ENCODE measurements around the gene DSG2. TPM values are rescaled to one million over a fixed set of nuclear protein-coding genes. Genes with fewer than 3 reads are reported as not detected.

The DSG2 gene
- total RNA-seq, 2 donors from 2014 or later = 112 to 144 TPM

DNA sequence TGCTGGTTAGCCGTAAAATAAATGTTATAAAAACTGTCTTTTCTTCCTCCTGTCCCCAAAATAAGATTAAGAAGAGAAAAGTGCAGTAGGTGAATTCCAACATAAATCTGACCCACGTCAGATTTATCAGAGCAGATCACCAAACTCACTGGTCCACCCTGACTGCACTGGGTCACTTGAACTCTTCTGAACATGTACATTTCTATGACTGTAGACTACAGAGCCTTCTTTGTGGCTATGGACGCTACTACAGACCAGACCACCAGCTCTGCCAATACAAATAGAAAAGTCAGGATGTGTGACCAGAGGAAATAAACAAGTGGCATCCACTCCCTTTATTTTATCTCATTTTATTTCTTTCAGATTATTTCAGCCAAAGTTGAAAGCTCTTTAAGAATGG lies 11.6 kb downstream of the DSG2 start:
- H3K27me3 ChIP-seq (ENCODE audit: control insufficient read depth, insufficient read depth, low read length, poor library complexity, severe bottlenecking) = no peaks in the 10 kb centered on the region
- H3K27me3 Mint-ChIP-seq (ENCODE audit: insufficient read depth) = no peaks in the 10 kb centered on the region
- H3K4me1 Mint-ChIP-seq = peaks cover 23% of the 10 kb centered on the region
- no peaks in the 10 kb centered on the region for H3K9me3 ChIP-seq (ENCODE audit: control insufficient read depth, low read length)
- H3K36me3 ChIP-seq (ENCODE audit: control insufficient read depth, insufficient read depth, low read length) = no peaks in the 10 kb centered on the region
- no peak overlapping the region for H3K4me3 ChIP-seq (ENCODE audit: low read length)
- H3K9ac ChIP-seq (ENCODE audit: extremely low read depth, low read length, poor library complexity, severe bottlenecking) = no peak overlapping the region
- TF ChIP-seq, protein P1, sequence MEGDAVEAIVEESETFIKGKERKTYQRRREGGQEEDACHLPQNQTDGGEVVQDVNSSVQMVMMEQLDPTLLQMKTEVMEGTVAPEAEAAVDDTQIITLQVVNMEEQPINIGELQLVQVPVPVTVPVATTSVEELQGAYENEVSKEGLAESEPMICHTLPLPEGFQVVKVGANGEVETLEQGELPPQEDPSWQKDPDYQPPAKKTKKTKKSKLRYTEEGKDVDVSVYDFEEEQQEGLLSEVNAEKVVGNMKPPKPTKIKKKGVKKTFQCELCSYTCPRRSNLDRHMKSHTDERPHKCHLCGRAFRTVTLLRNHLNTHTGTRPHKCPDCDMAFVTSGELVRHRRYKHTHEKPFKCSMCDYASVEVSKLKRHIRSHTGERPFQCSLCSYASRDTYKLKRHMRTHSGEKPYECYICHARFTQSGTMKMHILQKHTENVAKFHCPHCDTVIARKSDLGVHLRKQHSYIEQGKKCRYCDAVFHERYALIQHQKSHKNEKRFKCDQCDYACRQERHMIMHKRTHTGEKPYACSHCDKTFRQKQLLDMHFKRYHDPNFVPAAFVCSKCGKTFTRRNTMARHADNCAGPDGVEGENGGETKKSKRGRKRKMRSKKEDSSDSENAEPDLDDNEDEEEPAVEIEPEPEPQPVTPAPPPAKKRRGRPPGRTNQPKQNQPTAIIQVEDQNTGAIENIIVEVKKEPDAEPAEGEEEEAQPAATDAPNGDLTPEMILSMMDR (conservative IDR thresholded peaks at IDR 0.05) = no peak
- peaks cover 22% of the 10 kb centered on the region for H3K36me3 Mint-ChIP-seq (ENCODE audit: low read depth)
- peaks cover 7% of the 10 kb centered on the region for H3K9me3 Mint-ChIP-seq
- WGBS, 2 experiments (ENCODE audit: insufficient coverage in 1 of 2, insufficient read length in 1 of 2) = 100% methylated on average over 1 to 3 of the region's 3 CpGs
- H3K4me1 ChIP-seq (ENCODE audit: control insufficient read depth, insufficient read depth, low read length) = peaks cover 4% of the 10 kb centered on the region
- H3K27ac Mint-ChIP-seq = no peak overlapping the region
- H3K27ac ChIP-seq (ENCODE audit: low read depth, low read length) = no peak overlapping the region
- no peak for DNase-seq
- H3K4me3 Mint-ChIP-seq = no peak overlapping the region

GRCh38 chr18:31510319-31510718 lies 12.3 kb downstream of the DSG2 start:
- H3K9me3 Mint-ChIP-seq = peaks cover 7% of the 10 kb centered on the region
- no peaks in the 10 kb centered on the region for H3K27me3 Mint-ChIP-seq (ENCODE audit: insufficient read depth)
- Histone ChIP-seq H3K9me3 (ENCODE audit: control insufficient read depth, low read length) (no peaks in the 10 kb centered on the region), H3K4me1 (ENCODE audit: control insufficient read depth, insufficient read depth, low read length) (peaks cover 4% of the 10 kb centered on the region), H3K27me3 (ENCODE audit: control insufficient read depth, insufficient read depth, low read length, poor library complexity, severe bottlenecking) (no peaks in the 10 kb centered on the region), H3K9ac (ENCODE audit: extremely low read depth, low read length, poor library complexity, severe bottlenecking) (no peak overlapping the region), H3K27ac (ENCODE audit: low read depth, low read length) (no peak overlapping the region), H3K36me3 (ENCODE audit: control insufficient read depth, insufficient read depth, low read length) (no peaks in the 10 kb centered on the region), H3K4me3 (ENCODE audit: low read length) (no peak overlapping the region)
- TF ChIP-seq, protein P1 (conservative IDR thresholded peaks at IDR 0.05) = no peak
- no peak overlapping the region for H3K4me3 Mint-ChIP-seq
- H3K27ac Mint-ChIP-seq = no peak overlapping the region
- H3K4me1 Mint-ChIP-seq = peaks cover 23% of the 10 kb centered on the region
- H3K36me3 Mint-ChIP-seq (ENCODE audit: low read depth) = peaks cover 22% of the 10 kb centered on the region
- DNase-seq = no peak

- Histone ChIP-seq H3K9ac (ENCODE audit: extremely low read depth, low read length, poor library complexity, severe bottlenecking) (no peak overlapping the region), H3K9me3 (ENCODE audit: control insufficient read depth, low read length) (no peaks in the 10 kb centered on the region), H3K4me3 (ENCODE audit: low read length) (no peak overlapping the region), H3K27ac (ENCODE audit: low read depth, low read length) (no peak overlapping the region), H3K27me3 (ENCODE audit: control insufficient read depth, insufficient read depth, low read length, poor library complexity, severe bottlenecking) (no peaks in the 10 kb centered on the region), H3K36me3 (ENCODE audit: control insufficient read depth, insufficient read depth, low read length) (no peaks in the 10 kb centered on the region), H3K4me1 (ENCODE audit: control insufficient read depth, insufficient read depth, low read length) (peaks cover 4% of the 10 kb centered on the region)
- Mint-ChIP-seq H3K9me3 (peaks cover 7% of the 10 kb centered on the region), H3K27me3 (ENCODE audit: insufficient read depth) (no peaks in the 10 kb centered on the region), H3K4me3 (no peak overlapping the region), H3K27ac (no peak overlapping the region), H3K36me3 (ENCODE audit: low read depth) (peaks cover 18% of the 10 kb centered on the region), H3K4me1 (peaks cover 23% of the 10 kb centered on the region)
- TF ChIP-seq, protein P1 (conservative IDR thresholded peaks at IDR 0.05) = peak; percentile 69
- 85 to 100% methylated on average over 2 to 6 of the region's 6 CpGs for WGBS, 2 experiments (ENCODE audit: insufficient coverage in 1 of 2, insufficient read length in 1 of 2)
- no peak for DNase-seq
Observed at GRCh38 chr18:31511098-31511497, 13.1 kb downstream of the DSG2 start.

Measured in endodermal cell (in vitro differentiated cells).